HG02852 (cell line): ENCODE results near the gene IFNA13.
A peak's percentile ranks its signal among the peaks of the same experiment; 100 is the strongest.
"Not testable (repeated sequence)": the region's sequence is repeated elsewhere in the genome, so short reads cannot be mapped to it uniquely, and the experiment has no call there.

Experiments used
- ATAC-seq: cut with Tn5 transposase; IDR thresholded peaks from one replicate; pipeline ENCODE4 v1.9.1; 2021; ENCODE audit warnings: mild to moderate bottlenecking, moderate library complexity; ENCODE audit not compliant: unreplicated experiment

Gene IFNA13

GRCh38 chr9:21367957-21368356 lies at the start of gene IFNA13:
Gene IFNA13, minus strand, starts transcription at chr9:21368057. Its CDS starts 47 bp downstream, at chr9:21368010.
- no peak for ATAC-seq

GRCh38 chr9:21415493-21416267 lies 47.8 kb upstream of the IFNA13 start:
- no peak for ATAC-seq

GRCh38 chr9:21414220-21414940 lies 46.5 kb upstream of the IFNA13 start:
- ATAC-seq = no peak

- no peak for ATAC-seq
Measured at GRCh38 chr9:21413624-21414023, 45.8 kb upstream of the IFNA13 start.

GRCh38 chr9:21413151-21413550 lies 45.3 kb upstream of the IFNA13 start:
- ATAC-seq = no peak

GRCh38 chr9:21412107-21412506 lies 44.2 kb upstream of the IFNA13 start:
- ATAC-seq = peak; percentile 70

- ATAC-seq = no peak
Measured at GRCh38 chr9:21408817-21409216, 41.0 kb upstream of the IFNA13 start, which contains the start of gene IFNA8. Gene IFNA8, plus strand, starts transcription at chr9:21409117. Its CDS starts 60 bp downstream, at chr9:21409177.

- no peak for ATAC-seq
Measured at GRCh38 chr9:21404146-21404545, 36.3 kb upstream of the IFNA13 start.

- ATAC-seq = peak; percentile 66
Measured at GRCh38 chr9:21402386-21403251, 34.8 kb upstream of the IFNA13 start.

- ATAC-seq = no peak
Measured at GRCh38 chr9:21399956-21400355, 32.1 kb upstream of the IFNA13 start.

GRCh38 chr9:21398955-21399489 lies 31.2 kb upstream of the IFNA13 start:
- ATAC-seq = no peak

- ATAC-seq = peak; percentile 77
Measured at GRCh38 chr9:21395778-21396717, 28.2 kb upstream of the IFNA13 start.

GRCh38 chr9:21392270-21392669 lies 24.4 kb upstream of the IFNA13 start:
- peak; percentile 70 for ATAC-seq

- ATAC-seq = no peak
Measured at GRCh38 chr9:21385131-21385670, 17.3 kb upstream of the IFNA13 start, which contains the start of gene IFNA2. Gene IFNA2, minus strand, starts transcription at chr9:21385398. Its CDS starts 69 bp downstream, at chr9:21385329.

GRCh38 chr9:21383627-21384026 lies 15.8 kb upstream of the IFNA13 start:
- no peak for ATAC-seq

GRCh38 chr9:21381448-21382339 lies 13.8 kb upstream of the IFNA13 start:
- peak; percentile 99 for ATAC-seq

- not testable (repeated sequence) for ATAC-seq
Measured at GRCh38 chr9:21371467-21371866, 3.6 kb upstream of the IFNA13 start.

GRCh38 chr9:21367169-21367568 lies 688 bp downstream of the IFNA13 start:
- peak; percentile 95 for ATAC-seq
